ENCODE results near the gene KRTAP9-2.

GRCh38 chr17:41231731-41232130 is 5.3 kb downstream of the KRTAP9-2 start:
- TF ChIP-seq EZH2 (IDR thresholded peaks at IDR 0.05; ENCODE audit: insufficient read depth, poor library complexity, severe bottlenecking): no peak
- no peak for TF ChIP-seq EZH2phosphoT487 (IDR thresholded peaks at IDR 0.05; ENCODE audit: insufficient read depth, low read depth)

Measured in GM23248 (cell line).